ENCODE measurements around the gene COL27A1.

GRCh38 chr9:114244570-114244969 is 89.2 kb downstream of the COL27A1 start:
- TF ChIP-seq REST (IDR thresholded peaks at IDR 0.05; ENCODE audit: unreplicated experiment) (no peak), CTCF (conservative IDR thresholded peaks at IDR 0.05; ENCODE audit: low read depth in 2 of 2) (no peak), POLR2AphosphoS5 (IDR thresholded peaks at IDR 0.05; ENCODE audit: low read depth) (no peak), JUNB (IDR thresholded peaks at IDR 0.05; ENCODE audit: unreplicated experiment) (no peak), STAT1 (IDR thresholded peaks at IDR 0.05; ENCODE audit: unreplicated experiment) (no peak), EZH2 (IDR thresholded peaks at IDR 0.05; ENCODE audit: low read depth, unreplicated experiment) (no peak), EZH2phosphoT487 (IDR thresholded peaks at IDR 0.05; ENCODE audit: unreplicated experiment) (no peak), CREB1 (CRISPR knock-in tag; IDR thresholded peaks at IDR 0.05; ENCODE audit: low read depth) (no peak), NANOG (IDR thresholded peaks at IDR 0.05; ENCODE audit: borderline replicate concordance) (no peak), ETS1 (IDR thresholded peaks at IDR 0.05) (no peak), ZNF331 (CRISPR knock-in tag; IDR thresholded peaks at IDR 0.05; ENCODE audit: low read depth) (no peak), ZNF114 (CRISPR knock-in tag; IDR thresholded peaks at IDR 0.05) (no peak)

Data from GM23338 (cell line).